Measurements from ENCODE around the gene PTPN13.

GRCh38 chr4:86809809-86810208, 215.7 kb downstream of the PTPN13 start:
- TF ChIP-seq REST (IDR thresholded peaks at IDR 0.05; ENCODE audit: insufficient read depth in 1 of 2, low read depth in 2 of 2, low read length in 2 of 2) (no peak), POLR2AphosphoS5 (IDR thresholded peaks at IDR 0.05; ENCODE audit: low read depth, low read length) (no peak), SIN3A (IDR thresholded peaks at IDR 0.05; ENCODE audit: borderline replicate concordance, insufficient read depth, low read length) (no peak), TAF1 (IDR thresholded peaks at IDR 0.05; ENCODE audit: borderline replicate concordance, insufficient read depth, low read length) (no peak), FOXP2 (optimal IDR thresholded peaks at IDR 0.05; ENCODE audit: borderline replicate concordance, extremely low read depth, extremely low read length, insufficient read depth) (no peak)
